Middle frontal gyrus (tissue), 1 donor: Measurements from ENCODE around the gene DEPP1.

Experiments used
- DNase-seq: peaks from one replicate; pipeline ENCODE4 v3.0.0-alpha.2; 2015; ENCODE audit warnings: low spot score; ENCODE audit errors: extremely low spot score

DEPP1 gene

GRCh38 chr10:44955413-44956070 lies 23.1 kb downstream of the DEPP1 start:
- DNase-seq: no peak

- DNase-seq: no peak
Observed at GRCh38 chr10:44954962-44955361, 23.6 kb downstream of the DEPP1 start.

GRCh38 chr10:44954042-44954441 lies 24.6 kb downstream of the DEPP1 start:
- DNase-seq: no peak

GRCh38 chr10:44952779-44953231 lies 25.8 kb downstream of the DEPP1 start:
- no peak for DNase-seq

GRCh38 chr10:44951576-44952226 lies 26.9 kb downstream of the DEPP1 start:
- no peak for DNase-seq

- DNase-seq: no peak
Observed at GRCh38 chr10:44950326-44951225, 28.0 kb downstream of the DEPP1 start.

- DNase-seq: no peak
Observed at GRCh38 chr10:44949915-44950314, 28.7 kb downstream of the DEPP1 start.

GRCh38 chr10:44949127-44949802 lies 29.3 kb downstream of the DEPP1 start:
- no peak for DNase-seq

GRCh38 chr10:44948642-44949041 lies 30.0 kb downstream of the DEPP1 start:
- no peak for DNase-seq

- no peak for DNase-seq
Observed at GRCh38 chr10:44947371-44948152, 31.0 kb downstream of the DEPP1 start.

- no peak for DNase-seq
Observed at GRCh38 chr10:44946205-44946604, 32.4 kb downstream of the DEPP1 start.

- no peak for DNase-seq
Observed at GRCh38 chr10:44944354-44944753, 34.3 kb downstream of the DEPP1 start.

GRCh38 chr10:44939691-44940401 lies 38.8 kb downstream of the DEPP1 start:
- DNase-seq: no peak

GRCh38 chr10:44938956-44939355 lies 39.7 kb downstream of the DEPP1 start:
- DNase-seq: no peak

- DNase-seq: no peak
Observed at GRCh38 chr10:44937196-44938005, 41.2 kb downstream of the DEPP1 start.

- no peak for DNase-seq
Observed at GRCh38 chr10:44936314-44936975, 42.2 kb downstream of the DEPP1 start.

GRCh38 chr10:44935966-44936295 lies 42.7 kb downstream of the DEPP1 start:
- DNase-seq: no peak

- peak; percentile 8 for DNase-seq
Observed at GRCh38 chr10:44935201-44935965, 43.2 kb downstream of the DEPP1 start.
